Activated CD8-positive, alpha-beta T cell treated with anti-CD3 and anti-CD28 coated beads for 36 hours (primary cell): ENCODE measurements around the gene PLET1. TPM values are rescaled to one million over a fixed set of nuclear protein-coding genes. Genes with fewer than 3 reads are reported as not detected.

ENCODE experiments used
- ATAC-seq: fragments of 200-7000 bp; cut with Tn5 transposase; one replicate; pipeline ENCODE4 v1.10.0; 2021; ENCODE audit warnings: mild to moderate bottlenecking, moderate library complexity
- CTCF ChIA-PET: fragments of 350-600 bp; sonication (Branson Sonifier 250); formaldehyde crosslinking; loops from one replicate; lab custom pipeline; 2021; ENCODE audit warnings: antibody characterized with exemption; lab: Charles Lee
- POLR2A ChIA-PET: fragments of 350-600 bp; sonication (Branson Sonifier 250); formaldehyde crosslinking; loops from one replicate; lab custom pipeline; 2021; ENCODE audit warnings: antibody characterized with exemption; lab: Charles Lee
- DNase-seq: peaks from one replicate; pipeline ENCODE4 v3.0.0-alpha.2; 2020
- H3K27ac Mint-ChIP-seq: one replicate; pipeline ENCODE4 v1.8.0; 2021; ENCODE audit warnings: mild to moderate bottlenecking, mixed read lengths
- H3K27me3 Mint-ChIP-seq: one replicate; pipeline ENCODE4 v1.8.0; 2021; ENCODE audit warnings: mixed read lengths
- H3K36me3 Mint-ChIP-seq: one replicate; pipeline ENCODE4 v1.8.0; 2021; ENCODE audit warnings: low read depth, mixed read lengths
- H3K4me1 Mint-ChIP-seq: one replicate; pipeline ENCODE4 v1.8.0; 2021; ENCODE audit warnings: low read depth, mixed read lengths
- H3K4me3 Mint-ChIP-seq: one replicate; pipeline ENCODE4 v1.8.0; 2021; ENCODE audit warnings: mild to moderate bottlenecking, moderate library complexity, mixed read lengths
- H3K9me3 Mint-ChIP-seq: one replicate; pipeline ENCODE4 v1.8.0; 2021; ENCODE audit warnings: mixed read lengths
- intact Hi-C: fragments of 100-400 bp; cut with micrococcal nuclease; formaldehyde crosslinking; loops from one replicate; pipeline ENCODE4 v1.10.0; 2022
- total RNA-seq, 2 experiments: library from RNA; stranded (reverse); gene quantifications; one replicate each; pipeline ENCODE4 v1.2.3, GENCODE V29; 2021
- TF ChIP-seq, protein P1 (sequence below): fragments of 200-600 bp; IDR thresholded peaks from one replicate; pipeline ENCODE4 v1.8.0; 2022; ENCODE audit warnings: antibody characterized with exemption, mild to moderate bottlenecking

The PLET1 gene, protein sequence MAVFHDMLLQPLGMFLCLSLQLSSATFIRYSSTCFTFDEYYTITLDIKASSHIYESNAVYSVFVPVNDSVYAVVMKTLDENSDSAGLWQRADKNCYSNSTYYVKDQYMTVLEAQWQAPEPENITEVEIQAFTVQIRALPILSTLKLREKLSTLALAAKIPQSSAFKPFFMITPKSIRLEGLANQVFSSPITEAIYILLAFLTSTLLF
- total RNA-seq: not detected

DNA sequence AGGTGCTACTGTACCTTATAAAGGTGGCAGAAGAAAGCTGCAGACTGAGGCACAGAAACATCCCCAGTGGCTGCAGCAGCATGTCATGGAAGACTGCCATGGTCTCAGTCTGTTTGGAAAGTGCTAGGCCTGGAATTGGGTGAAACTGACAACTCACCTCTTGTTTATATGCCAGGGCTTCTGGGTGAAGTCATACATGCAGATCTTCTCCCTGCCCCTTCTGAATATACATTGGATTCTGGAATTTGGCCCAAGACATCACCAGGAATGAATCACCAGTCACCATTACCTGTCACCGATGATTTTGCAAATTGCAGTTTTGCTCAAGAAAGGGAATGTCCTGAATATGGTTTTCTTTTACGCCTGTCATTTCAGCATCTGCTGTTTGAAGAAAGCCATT is at the start of gene PLET1:
Gene PLET1 (minus strand): TSS at position 371 of the 400 bp plus-strand sequence. CDS start 271 bp downstream, at position 100.
- POLR2A ChIA-PET: no interaction called here

DNA sequence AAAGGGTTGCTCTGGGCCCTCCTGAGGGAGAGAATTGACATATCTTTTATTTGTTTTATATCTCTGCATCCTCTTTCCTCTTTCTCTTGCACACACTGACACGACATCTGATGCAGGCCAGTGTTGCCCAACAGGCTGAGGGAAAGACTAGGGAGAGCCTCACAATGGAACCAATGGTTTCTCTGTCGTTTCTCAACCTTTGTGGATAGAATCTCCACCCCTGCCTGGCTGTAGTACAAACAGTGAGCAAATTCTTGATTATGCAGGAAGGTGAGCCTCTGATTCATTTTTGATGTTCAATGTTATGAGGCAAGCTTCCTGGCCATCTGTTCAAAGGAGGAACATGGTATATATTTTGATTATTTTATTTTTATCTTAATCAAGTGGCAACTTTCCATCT is 49.8 kb upstream of the PLET1 start:
- Mint-ChIP-seq H3K9me3 (peaks cover 6% of the 10 kb centered on the region), H3K4me1 (no peaks in the 10 kb centered on the region), H3K27me3 (no peaks in the 10 kb centered on the region), H3K4me3 (no peak overlapping the region), H3K36me3 (no peaks in the 10 kb centered on the region), H3K27ac (no peak overlapping the region)
- DNase-seq (no peak), ATAC-seq (no peak)
- TF ChIP-seq, protein P1, sequence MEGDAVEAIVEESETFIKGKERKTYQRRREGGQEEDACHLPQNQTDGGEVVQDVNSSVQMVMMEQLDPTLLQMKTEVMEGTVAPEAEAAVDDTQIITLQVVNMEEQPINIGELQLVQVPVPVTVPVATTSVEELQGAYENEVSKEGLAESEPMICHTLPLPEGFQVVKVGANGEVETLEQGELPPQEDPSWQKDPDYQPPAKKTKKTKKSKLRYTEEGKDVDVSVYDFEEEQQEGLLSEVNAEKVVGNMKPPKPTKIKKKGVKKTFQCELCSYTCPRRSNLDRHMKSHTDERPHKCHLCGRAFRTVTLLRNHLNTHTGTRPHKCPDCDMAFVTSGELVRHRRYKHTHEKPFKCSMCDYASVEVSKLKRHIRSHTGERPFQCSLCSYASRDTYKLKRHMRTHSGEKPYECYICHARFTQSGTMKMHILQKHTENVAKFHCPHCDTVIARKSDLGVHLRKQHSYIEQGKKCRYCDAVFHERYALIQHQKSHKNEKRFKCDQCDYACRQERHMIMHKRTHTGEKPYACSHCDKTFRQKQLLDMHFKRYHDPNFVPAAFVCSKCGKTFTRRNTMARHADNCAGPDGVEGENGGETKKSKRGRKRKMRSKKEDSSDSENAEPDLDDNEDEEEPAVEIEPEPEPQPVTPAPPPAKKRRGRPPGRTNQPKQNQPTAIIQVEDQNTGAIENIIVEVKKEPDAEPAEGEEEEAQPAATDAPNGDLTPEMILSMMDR: no peak
- intact Hi-C loops: no loop called here
- POLR2A ChIA-PET: interaction anchor here (0.8 kb wide), 1 partner anchor 35 kb away, joined by 4 read pairs; no protein-coding TSS in a partner anchor
- CTCF ChIA-PET: no interaction called here

More for the DNA sequence above, at the start of gene PLET1:
- ATAC-seq (no peak), DNase-seq (no peak)
- H3K4me3 Mint-ChIP-seq: no peak within 1 kb of the TSS
- no peak within 1 kb of the TSS for H3K27ac Mint-ChIP-seq
- CTCF ChIA-PET: interaction anchor here (1.0 to 1.2 kb wide), 2 partner anchors 13 to 20 kb away, joined by 3 to 4 read pairs; no protein-coding TSS in a partner anchor
- no peaks in the 10 kb centered on the region for H3K4me1 Mint-ChIP-seq
- no peaks in the 10 kb centered on the region for H3K36me3 Mint-ChIP-seq
- TF ChIP-seq, protein P1: no peak
- intact Hi-C loops: no loop called here
- H3K27me3 Mint-ChIP-seq: no peaks in the 10 kb centered on the region
- no peaks in the 10 kb centered on the region for H3K9me3 Mint-ChIP-seq

DNA sequence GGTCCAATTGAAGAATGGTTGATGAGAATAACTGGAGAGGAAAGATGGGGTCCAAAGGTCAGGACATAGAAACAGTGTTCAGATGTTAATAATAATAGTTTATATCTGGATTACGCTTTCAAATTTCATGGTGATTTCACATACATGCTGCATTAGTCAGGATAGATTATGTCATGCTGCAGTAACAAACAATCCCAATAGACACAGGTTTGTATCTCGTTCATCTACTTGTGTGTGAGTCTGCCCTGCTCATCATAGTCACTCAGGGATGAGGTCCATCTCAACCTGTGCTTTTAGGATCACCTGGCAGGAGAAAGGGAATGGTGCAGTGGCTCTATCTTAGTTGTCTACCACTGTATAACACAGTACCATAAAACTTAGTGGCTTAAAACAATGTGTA is 48.0 kb upstream of the PLET1 start:
- Mint-ChIP-seq H3K4me3 (no peak overlapping the region), H3K36me3 (no peaks in the 10 kb centered on the region), H3K27me3 (no peaks in the 10 kb centered on the region), H3K27ac (no peak overlapping the region), H3K9me3 (peaks cover 6% of the 10 kb centered on the region), H3K4me1 (no peaks in the 10 kb centered on the region)
- ChIA-PET POLR2A (no interaction called here), CTCF (no interaction called here)
- DNase-seq: no peak
- intact Hi-C loops: no loop called here
- no peak for ATAC-seq
- TF ChIP-seq, protein P1: no peak

DNA sequence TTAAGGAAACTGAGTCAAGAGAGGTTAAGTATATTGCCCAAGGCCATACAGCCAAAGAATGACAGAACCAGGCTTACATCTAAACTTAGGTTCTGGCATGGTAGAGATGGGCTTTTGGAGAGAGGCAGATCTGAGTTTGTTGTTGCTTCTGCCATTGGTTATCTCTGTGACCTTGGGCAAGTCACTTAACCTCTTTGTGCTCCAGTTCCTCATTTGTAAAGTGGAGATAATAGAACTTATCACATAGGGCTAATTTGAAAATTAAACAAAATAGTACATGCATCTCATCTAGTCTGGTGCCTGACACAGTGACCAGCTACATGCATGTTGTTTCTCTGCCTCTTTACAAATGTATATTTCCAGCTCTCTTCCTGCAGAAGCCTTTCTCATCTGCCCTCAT is 47.0 kb upstream of the PLET1 start:
- ChIA-PET CTCF (no interaction called here), POLR2A (no interaction called here)
- Mint-ChIP-seq H3K36me3 (no peaks in the 10 kb centered on the region), H3K4me1 (no peaks in the 10 kb centered on the region), H3K9me3 (peaks cover 6% of the 10 kb centered on the region), H3K27ac (no peak overlapping the region), H3K4me3 (no peak overlapping the region), H3K27me3 (no peaks in the 10 kb centered on the region)
- DNase-seq: no peak
- ATAC-seq: no peak
- intact Hi-C loops: no loop called here
- TF ChIP-seq, protein P1: no peak

DNA sequence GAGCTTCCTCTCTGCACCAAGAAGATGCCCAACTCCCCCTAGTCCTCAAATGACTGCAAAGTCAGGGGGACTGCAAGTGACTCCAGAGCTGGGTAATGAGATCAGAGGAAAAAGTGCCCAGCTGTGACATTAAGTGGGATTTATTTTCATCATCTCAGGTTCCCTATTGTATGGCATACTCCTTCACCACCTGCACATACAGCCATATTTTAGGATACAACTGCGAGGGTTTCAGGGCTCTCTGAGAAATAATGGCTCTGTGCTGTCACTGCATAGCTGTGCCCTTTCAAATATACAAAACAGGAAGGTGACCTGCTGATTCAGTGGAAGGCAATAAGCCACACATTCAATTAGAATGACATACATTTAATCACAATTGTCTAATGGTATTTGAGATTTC is 45.6 kb upstream of the PLET1 start:
- intact Hi-C loops: no loop called here
- TF ChIP-seq, protein P1: no peak
- no peaks in the 10 kb centered on the region for H3K27me3 Mint-ChIP-seq
- H3K27ac Mint-ChIP-seq: no peak overlapping the region
- H3K4me1 Mint-ChIP-seq: peaks cover 3% of the 10 kb centered on the region
- ChIA-PET CTCF (interaction anchor here (0.6 kb wide), 1 partner anchor 13 kb away, joined by 3 read pairs; no protein-coding TSS in a partner anchor), POLR2A (no interaction called here)
- no peak overlapping the region for H3K4me3 Mint-ChIP-seq
- no peaks in the 10 kb centered on the region for H3K36me3 Mint-ChIP-seq
- H3K9me3 Mint-ChIP-seq: peaks cover 6% of the 10 kb centered on the region
- no peak for DNase-seq
- no peak for ATAC-seq
